HepG2 (cell line): ENCODE measurements around the gene EHD4. TPM values are rescaled to one million over a fixed set of nuclear protein-coding genes. Genes with fewer than 3 reads are reported as not detected.

Experiments used
- ATAC-seq: fragments of 200-7000 bp; cut with Tn5 transposase; 3 replicates; pipeline ENCODE4 v1.9.1; 2020; ENCODE audit warnings: mild to moderate bottlenecking, moderate library complexity
- BruUV-seq: library from RNA; stranded (reverse); fragments of 400-500 nt; replicated peaks from 2 replicates; lab custom pipeline; 2021; lab: Mats Ljungman, UMichigan
- CTCF ChIA-PET: fragments of 300-600 bp; formaldehyde crosslinking; extraction: SDS; loops from one replicate; lab custom pipeline; 2021; ENCODE audit warnings: low total read pairs, inconsistent platforms, low intra/inter-chr PET ratio; lab: Yijun Ruan, JAX
- POLR2A ChIA-PET: fragments of 350-600 bp; sonication (Branson Sonifier 250); formaldehyde crosslinking; loops from one replicate; lab custom pipeline; 2020; ENCODE audit warnings: antibody characterized with exemption, inconsistent platforms; lab: Yijun Ruan, JAX
- DNase-seq: peaks from one replicate; pipeline ENCODE4 v3.0.0-alpha.2; 2015; ENCODE audit warnings: low spot score
- FAIRE-seq: peaks from 3 replicates; lab custom pipeline; 2011; peaks lifted over from hg19 to GRCh38; lab: Jason Lieb, UNC
- H2AFZ ChIP-seq: one replicate; pipeline ENCODE4 v1.6.1; 2011; ENCODE audit warnings: low read length, inconsistent platforms
- H3K27ac ChIP-seq: fragments of 300-600 bp; 3 replicates; pipeline ENCODE4 v1.8.0; 2011; ENCODE audit warnings: mixed run types, mild to moderate bottlenecking, mixed read lengths, low read length, inconsistent platforms; ENCODE audit not compliant: insufficient read depth; ENCODE audit errors: extremely low read length
- H3K27me3 ChIP-seq, 2 experiments: fragments of 200-600 bp in 1 of 2; 2 replicates in 1 of 2; 3 replicates in 1 of 2; pipeline versions ENCODE4 v1.6.0 to v1.8.0; 2011; ENCODE audit warnings: low read length in 2 of 2, mild to moderate bottlenecking in 2 of 2, moderate library complexity in 2 of 2, inconsistent platforms in 1 of 2; ENCODE audit not compliant: insufficient read depth in 2 of 2, control insufficient read depth in 1 of 2
- H3K36me3 ChIP-seq, 2 experiments: fragments of 200-600 bp in 1 of 2; replicated peaks in 1 of 2; 2 replicates in 1 of 2; 3 replicates in 1 of 2; pipeline versions ENCODE4 v1.5.1 to v1.8.0; 2011; ENCODE audit warnings: low read length in 2 of 2, inconsistent platforms in 1 of 2; ENCODE audit not compliant: insufficient read depth in 2 of 2, control insufficient read depth in 1 of 2
- H3K4me1 ChIP-seq: 2 replicates; pipeline ENCODE4 v1.5.1; 2012; ENCODE audit warnings: low read length, inconsistent platforms; ENCODE audit not compliant: insufficient read depth
- H3K4me2 ChIP-seq: 2 replicates; pipeline ENCODE4 v1.6.0; 2011; ENCODE audit warnings: low read depth, low read length, inconsistent platforms
- H3K4me3 ChIP-seq, 3 experiments: fragments of 200-600 bp in 1 of 3; sonication (generic), shearing (Covaris generic) in 1 of 3; replicated peaks in 1 of 3; 2 replicates each; pipeline ENCODE4 v1.5.1; 2011 to 2016; ENCODE audit warnings: low read length in 3 of 3, inconsistent platforms in 2 of 3, low read depth in 2 of 3, mild to moderate bottlenecking in 2 of 3, control low read depth in 1 of 3, mixed read lengths in 1 of 3; ENCODE audit not compliant: insufficient read depth in 1 of 3
- H3K79me2 ChIP-seq: one replicate; pipeline ENCODE4 v1.6.1; 2011; ENCODE audit warnings: low read length, inconsistent platforms; ENCODE audit not compliant: insufficient read depth
- H3K9ac ChIP-seq: 2 replicates; pipeline ENCODE4 v1.6.0; 2011; ENCODE audit warnings: mild to moderate bottlenecking, low read depth, low read length, inconsistent platforms; ENCODE audit not compliant: insufficient read depth
- H3K9me3 ChIP-seq: 2 replicates; pipeline ENCODE4 v1.5.1; 2012; ENCODE audit warnings: mild to moderate bottlenecking, low read length
- H4K20me1 ChIP-seq: 2 replicates; pipeline ENCODE4 v1.6.0; 2011; ENCODE audit warnings: inconsistent platforms, mild to moderate bottlenecking, low read length, moderate library complexity; ENCODE audit not compliant: insufficient read depth
- ETV6 ChIP-seq: sonication (generic); formaldehyde crosslinking; conservative IDR thresholded peaks from 2 replicates; pipeline ENCODE4 v1.4.0; 2020; ENCODE audit warnings: missing genetic modification reagents
- GABPB1 ChIP-seq: IDR thresholded peaks from 2 replicates; pipeline ENCODE4 v1.6.1; 2016; ENCODE audit warnings: mild to moderate bottlenecking, missing genetic modification reagents, moderate library complexity, missing compliant biosample characterization
- MTA1 ChIP-seq: sonication (generic); formaldehyde crosslinking; IDR thresholded peaks from 2 replicates; pipeline ENCODE4 v1.4.0; 2020; ENCODE audit warnings: missing genetic modification reagents, mild to moderate bottlenecking, borderline replicate concordance
- RFX1 ChIP-seq: fragments of 450-650 bp; IDR thresholded peaks from 2 replicates; pipeline ENCODE4 v1.6.1; 2017
- SCMH1 ChIP-seq: sonication (generic); formaldehyde crosslinking; IDR thresholded peaks from 2 replicates; pipeline ENCODE4 v1.9.0; 2021; ENCODE audit warnings: missing genetic modification reagents, mild to moderate bottlenecking, borderline replicate concordance
- SIN3A ChIP-seq: IDR thresholded peaks from 2 replicates; pipeline ENCODE4 v1.6.1; 2011; ENCODE audit warnings: low read depth, mild to moderate bottlenecking, control low read depth, low read length, borderline replicate concordance
- SMARCC2 ChIP-seq: fragments of 450-650 bp; IDR thresholded peaks from 2 replicates; pipeline ENCODE4 v1.6.1; 2017; ENCODE audit warnings: antibody characterized with exemption, mild to moderate bottlenecking
- XBP1 ChIP-seq: sonication (generic); formaldehyde crosslinking; IDR thresholded peaks from 2 replicates; pipeline ENCODE4 v1.5.0; 2020; ENCODE audit warnings: missing genetic modification reagents
- ZFX ChIP-seq: sonication (generic); formaldehyde crosslinking; IDR thresholded peaks from 2 replicates; pipeline ENCODE4 v1.4.0; 2020; ENCODE audit warnings: mild to moderate bottlenecking, low read depth, missing genetic modification reagents, moderate library complexity
- ZNF143 ChIP-seq: sonication (generic); formaldehyde crosslinking; IDR thresholded peaks from 2 replicates; pipeline ENCODE4 v1.4.0; 2020; ENCODE audit warnings: missing genetic modification reagents
- ZNF225 ChIP-seq: sonication (generic); formaldehyde crosslinking; IDR thresholded peaks from 2 replicates; pipeline ENCODE4 v1.4.0; 2020; ENCODE audit warnings: mild to moderate bottlenecking, missing genetic modification reagents
- ZNF567 ChIP-seq: sonication (generic); formaldehyde crosslinking; IDR thresholded peaks from 2 replicates; pipeline ENCODE4 v1.8.1; 2023; ENCODE audit warnings: mild to moderate bottlenecking, missing genetic modification reagents, borderline replicate concordance
- WGBS: methylation state at CpG from one replicate; pipeline ENCODE4 v1.1.6; 2017; ENCODE audit warnings: low lambda C conversion rate; 5-methylcytosine and 5-hydroxymethylcytosine counted together
- in situ Hi-C: cut with HindIII; loops from 2 replicates; pipeline ENCODE4 v1.10.0; 2017; ENCODE audit warnings: low pct_unique_long_range_greater_than_20kb; ENCODE audit not compliant: extremely low pct_ligation_motif_present
- intact Hi-C: fragments of 100-400 bp; cut with micrococcal nuclease; formaldehyde crosslinking; loops from one replicate; pipeline ENCODE4 v1.10.0; 2022; ENCODE audit not compliant: unreplicated experiment
- polyA plus RNA-seq, 8 experiments: library from polyadenylated mRNA; depleted of rRNA in 3 of 8; stranded (reverse) in 7 of 8; unstranded in 1 of 8; fragments of >200 nt; fragmentation: Illumina TruSeq in 4 of 8; extraction: Trizol in 4 of 8; gene quantifications; 2 replicates each; pipeline versions ENCODE4 v1.2.1 to v1.2.3, GENCODE V29; 2011 to 2016; ENCODE audit warnings: low read depth in 4 of 8, missing spikeins in 1 of 8, mixed read lengths in 1 of 8; ENCODE audit not compliant: insufficient read depth in 1 of 8
- total RNA-seq, 5 experiments: library from RNA; depleted of rRNA; stranded (reverse); fragments of >200 nt; fragmentation: Illumina TruSeq; extraction: Trizol; gene quantifications; 2 replicates each; pipeline ENCODE4 v1.2.3, GENCODE V29; 2016; ENCODE audit warnings: low read depth in 1 of 5
- TF ChIP-seq, protein P1 (sequence below): sonication (generic); formaldehyde crosslinking; IDR thresholded peaks from 2 replicates; pipeline ENCODE4 v1.4.0; 2020; ENCODE audit warnings: missing genetic modification reagents
- TF ChIP-seq, protein P2 (sequence below): sonication (generic); formaldehyde crosslinking; IDR thresholded peaks from 2 replicates; pipeline ENCODE4 v1.8.1; 2023; ENCODE audit warnings: missing genetic modification reagents, inconsistent platforms, borderline replicate concordance
- TF ChIP-seq, protein P3 (sequence below): sonication (generic); formaldehyde crosslinking; IDR thresholded peaks from 2 replicates; pipeline ENCODE4 v1.4.0; 2020; ENCODE audit warnings: mild to moderate bottlenecking, low read depth, missing genetic modification reagents

The EHD4 gene
- total and polyA plus RNA-seq, 2 of the 13 experiments (the other 11 are each of a cell fraction or from before 2014, with no cell fraction given), result 3.1 to 4.8 TPM

DNA sequence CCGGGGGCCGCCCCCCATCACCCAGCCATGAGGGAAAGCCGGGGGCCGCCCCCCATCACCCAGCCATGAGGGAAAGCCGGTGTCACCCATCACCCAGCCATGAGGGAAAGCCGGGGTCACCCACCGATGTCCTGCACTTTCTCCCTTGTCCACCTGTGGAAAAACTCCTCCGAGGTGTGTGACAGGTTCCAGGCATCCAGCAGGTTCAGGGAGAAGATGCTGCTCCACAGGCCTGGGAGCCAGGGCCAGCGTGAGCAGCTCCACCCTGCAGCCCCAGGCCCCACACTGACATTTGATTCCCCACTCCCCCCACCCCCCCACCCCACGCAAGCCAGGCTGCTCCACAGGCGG lies 15.5 kb upstream of the EHD4 start:
- Histone ChIP-seq H3K9ac (no peak overlapping the region), H3K4me2 (no peak overlapping the region), H2AFZ (no peak overlapping the region)
- POLR2A ChIA-PET, result interaction anchor here (1.0 kb wide), 1 partner anchor 405 kb away, joined by 3 read pairs; no protein-coding TSS in a partner anchor
- BruUV-seq, result no TSS peak
- WGBS, result 63% methylated on average over 4 of the region's 11 CpGs
- TF ChIP-seq, protein P1, sequence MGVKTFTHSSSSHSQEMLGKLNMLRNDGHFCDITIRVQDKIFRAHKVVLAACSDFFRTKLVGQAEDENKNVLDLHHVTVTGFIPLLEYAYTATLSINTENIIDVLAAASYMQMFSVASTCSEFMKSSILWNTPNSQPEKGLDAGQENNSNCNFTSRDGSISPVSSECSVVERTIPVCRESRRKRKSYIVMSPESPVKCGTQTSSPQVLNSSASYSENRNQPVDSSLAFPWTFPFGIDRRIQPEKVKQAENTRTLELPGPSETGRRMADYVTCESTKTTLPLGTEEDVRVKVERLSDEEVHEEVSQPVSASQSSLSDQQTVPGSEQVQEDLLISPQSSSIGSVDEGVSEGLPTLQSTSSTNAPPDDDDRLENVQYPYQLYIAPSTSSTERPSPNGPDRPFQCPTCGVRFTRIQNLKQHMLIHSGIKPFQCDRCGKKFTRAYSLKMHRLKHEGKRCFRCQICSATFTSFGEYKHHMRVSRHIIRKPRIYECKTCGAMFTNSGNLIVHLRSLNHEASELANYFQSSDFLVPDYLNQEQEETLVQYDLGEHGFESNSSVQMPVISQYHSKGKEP (CRISPR knock-in tag), result no peak
- TF ChIP-seq, protein P2, sequence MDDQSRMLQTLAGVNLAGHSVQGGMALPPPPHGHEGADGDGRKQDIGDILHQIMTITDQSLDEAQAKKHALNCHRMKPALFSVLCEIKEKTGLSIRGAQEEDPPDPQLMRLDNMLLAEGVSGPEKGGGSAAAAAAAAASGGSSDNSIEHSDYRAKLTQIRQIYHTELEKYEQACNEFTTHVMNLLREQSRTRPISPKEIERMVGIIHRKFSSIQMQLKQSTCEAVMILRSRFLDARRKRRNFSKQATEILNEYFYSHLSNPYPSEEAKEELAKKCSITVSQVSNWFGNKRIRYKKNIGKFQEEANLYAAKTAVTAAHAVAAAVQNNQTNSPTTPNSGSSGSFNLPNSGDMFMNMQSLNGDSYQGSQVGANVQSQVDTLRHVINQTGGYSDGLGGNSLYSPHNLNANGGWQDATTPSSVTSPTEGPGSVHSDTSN (CRISPR knock-in tag), result no peak
- no peak for TF ChIP-seq XBP1 (CRISPR knock-in tag)
- TF ChIP-seq RFX1, result no peak
- TF ChIP-seq SCMH1 (CRISPR knock-in tag), result no peak
- no peak for TF ChIP-seq ZNF567 (CRISPR knock-in tag)
- TF ChIP-seq, protein P3, sequence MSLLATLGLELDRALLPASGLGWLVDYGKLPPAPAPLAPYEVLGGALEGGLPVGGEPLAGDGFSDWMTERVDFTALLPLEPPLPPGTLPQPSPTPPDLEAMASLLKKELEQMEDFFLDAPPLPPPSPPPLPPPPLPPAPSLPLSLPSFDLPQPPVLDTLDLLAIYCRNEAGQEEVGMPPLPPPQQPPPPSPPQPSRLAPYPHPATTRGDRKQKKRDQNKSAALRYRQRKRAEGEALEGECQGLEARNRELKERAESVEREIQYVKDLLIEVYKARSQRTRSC, result no peak
- TF ChIP-seq ZFX (CRISPR knock-in tag), result no peak
- no peak for TF ChIP-seq MTA1
- TF ChIP-seq GABPB1 (CRISPR knock-in tag), result no peak
- TF ChIP-seq SIN3A, result no peak
- TF ChIP-seq ZNF143 (CRISPR knock-in tag), result no peak
- TF ChIP-seq ZNF225 (CRISPR knock-in tag), result no peak
- TF ChIP-seq ETV6 (CRISPR knock-in tag), result no peak
- TF ChIP-seq SMARCC2, result no peak
- TF ChIP-seq, all 625 proteins: peak for 0
- H3K4me3 ChIP-seq, result no peak overlapping the region
- FAIRE-seq, result no peak
- no peaks in the 10 kb centered on the region for H3K36me3 ChIP-seq
- H4K20me1 ChIP-seq, result no peaks in the 10 kb centered on the region
- H3K27me3 ChIP-seq, result peaks cover 5 to 59% of the 10 kb centered on the region in 2 experiments
- intact Hi-C loops (loop anchor here (2.0 kb wide), 1 partner anchor 79 kb away; no protein-coding TSS in a partner anchor), in situ Hi-C loops (loop anchor here (5.0 kb wide), 2 partner anchors 69 to 149 kb away; no protein-coding TSS in a partner anchor)
- H3K4me1 ChIP-seq, result peaks cover 11% of the 10 kb centered on the region
- no peak for ATAC-seq
- no peak overlapping the region for H3K27ac ChIP-seq
- DNase-seq, result no peak
- no peaks in the 10 kb centered on the region for H3K79me2 ChIP-seq
- H3K9me3 ChIP-seq, result no peaks in the 10 kb centered on the region
- CTCF ChIA-PET, result interaction anchor here (3.4 kb wide), 1 partner anchor 70 kb away, joined by 39 read pairs; no protein-coding TSS in a partner anchor
